Spleen (tissue), 11 donors: ENCODE data around the gene P2RY2. TPM values are rescaled to one million over a fixed set of nuclear protein-coding genes. Genes with fewer than 3 reads are reported as not detected.
A peak's percentile ranks its signal among the peaks of the same experiment; 100 is the strongest.

Source experiments
- DNase-seq: peaks from one replicate; pipeline ENCODE4 v3.0.0-alpha.2; 2020
- H3K27ac ChIP-seq, 8 donors: fragments of 200-600 bp; sonication (generic) in 7 of 8; 1 replicate in 4 of 8; 2 replicates in 4 of 8; pipeline versions ENCODE4 v1.5.0 to v1.8.0; 2016 to 2021; ENCODE audit warnings: inconsistent platforms in 4 of 8, mild to moderate bottlenecking in 4 of 8, moderate library complexity in 1 of 8
- H3K27me3 ChIP-seq, 7 donors: fragments of 200-600 bp; sonication (generic) in 6 of 7; replicated peaks in 1 of 7; 1 replicate in 4 of 7; 2 replicates in 3 of 7; pipeline versions ENCODE4 v1.5.0 to v1.8.0; 2016 to 2021; ENCODE audit warnings: inconsistent platforms in 3 of 7, mild to moderate bottlenecking in 1 of 7
- H3K36me3 ChIP-seq, 6 donors: fragments of 200-600 bp; sonication (generic) in 5 of 6; 1 replicate in 4 of 6; 2 replicates in 2 of 6; pipeline versions ENCODE4 v1.5.0 to v1.8.0; 2016 to 2021; ENCODE audit warnings: inconsistent platforms in 2 of 6
- H3K4me1 ChIP-seq, 6 donors: fragments of 200-600 bp; sonication (generic) in 5 of 6; 1 replicate in 3 of 6; 2 replicates in 3 of 6; pipeline versions ENCODE4 v1.5.0 to v1.8.0; 2016 to 2021; ENCODE audit warnings: inconsistent platforms in 3 of 6
- H3K4me3 ChIP-seq, 8 donors: fragments of 200-600 bp; sonication (generic) in 7 of 8; 1 replicate in 4 of 8; 2 replicates in 4 of 8; pipeline versions ENCODE4 v1.5.0 to v1.8.0; 2016 to 2021; ENCODE audit warnings: inconsistent platforms in 4 of 8, mild to moderate bottlenecking in 4 of 8, moderate library complexity in 2 of 8
- H3K9me3 ChIP-seq, 8 donors: fragments of 200-600 bp; sonication (generic) in 7 of 8; 1 replicate in 4 of 8; 2 replicates in 4 of 8; pipeline versions ENCODE4 v1.5.0 to v1.8.0; 2016 to 2021; ENCODE audit warnings: inconsistent platforms in 4 of 8
- POLR2A ChIP-seq, 3 donors: fragments of 450-650 bp; IDR thresholded peaks; one replicate each; pipeline ENCODE4 v1.5.1; 2017; ENCODE audit warnings: antibody characterized with exemption in 3 of 3, mild to moderate bottlenecking in 1 of 3
- POLR2AphosphoS5 ChIP-seq, 3 donors: sonication (generic); formaldehyde crosslinking; IDR thresholded peaks; one replicate each; pipeline ENCODE4 v1.5.1; 2017; ENCODE audit warnings: antibody characterized with exemption in 3 of 3
- WGBS, 5 donors: extraction: QIAGEN DNeasy Blood & Tissue Kit in 3 of 5; methylation state at CpG; one replicate each; pipeline versions ENCODE4 v1.1.5 to v1.1.7; 2013 to 2018; 5-methylcytosine and 5-hydroxymethylcytosine counted together
- intact Hi-C: fragments of 100-400 bp; cut with DNase I; formaldehyde crosslinking; loops from one replicate; pipeline ENCODE4 v1.15.0; 2023; ENCODE audit warnings: low total_unique reads
- polyA plus RNA-seq, 3 donors: library from polyadenylated mRNA; stranded (reverse); fragments of 200-250 nt; gene quantifications; one replicate each; pipeline ENCODE4 v1.2.1, GENCODE V29; 2013
- total RNA-seq, 7 donors: library from RNA; depleted of rRNA in 3 of 7; stranded (reverse); fragments of >200 nt in 3 of 7; fragmentation: NEBNext Ultra II Directional in 4 of 7; extraction: Animal tissue kit (Norgen Biotek cat#: 25700) in 4 of 7; gene quantifications; one replicate each; pipeline versions ENCODE4 v1.1.0 to v1.2.1, GENCODE V29; 2016 to 2021
- TF ChIP-seq, protein P1 (sequence below), 11 experiments: fragments of 200-600 bp in 7 of 11; fragments of 450-650 bp in 4 of 11; sonication (generic) in 4 of 11; IDR thresholded peaks in 8 of 11; conservative IDR thresholded peaks in 3 of 11; 1 replicate in 7 of 11; 2 replicates in 4 of 11; pipeline versions ENCODE4 v1.4.0 to v1.8.0; 2016 to 2021; ENCODE audit warnings: antibody characterized with exemption in 11 of 11, inconsistent platforms in 4 of 11, mild to moderate bottlenecking in 1 of 11
- donor health status: healthy with polysubstance abuse.
- donor health status: DM: no; HTN: no; CAD: no; lungs with moderate emphysema.
- donor health status: DM: no; HTN: no; CAD: no.
- donor health status: Bipolar disorder and iron deficiency.
- donor health status: healthy.
- donor health status: DM: no; HTN: no; CAD: no.
- donor health status: DM: yes; HTN: yes; CAD: no.

P2RY2 gene
- total and polyA plus RNA-seq, 10 donors, result 0.99 to 17.5 (median 10.7) TPM

DNA sequence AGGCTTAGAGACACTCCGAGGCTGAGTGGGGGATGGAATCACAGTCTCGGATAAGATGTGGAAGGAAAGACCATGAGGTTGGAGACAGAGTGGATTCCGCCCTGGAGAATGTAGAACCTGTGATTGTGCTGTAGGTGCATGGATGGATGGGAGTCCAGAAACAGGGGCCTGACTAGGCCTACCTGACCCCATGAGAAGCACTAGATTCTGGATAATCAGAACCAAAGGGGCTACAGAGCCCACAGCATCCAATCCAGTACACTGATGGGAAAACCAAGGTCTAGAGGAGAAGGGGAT lies 43.6 kb upstream of the P2RY2 start:
- no peaks in the 10 kb centered on the region for H3K36me3 ChIP-seq
- intact Hi-C loops, result loop anchor here (10.0 kb wide), 1 partner anchor 450 kb away; no protein-coding TSS in a partner anchor
- TF ChIP-seq, protein P1, sequence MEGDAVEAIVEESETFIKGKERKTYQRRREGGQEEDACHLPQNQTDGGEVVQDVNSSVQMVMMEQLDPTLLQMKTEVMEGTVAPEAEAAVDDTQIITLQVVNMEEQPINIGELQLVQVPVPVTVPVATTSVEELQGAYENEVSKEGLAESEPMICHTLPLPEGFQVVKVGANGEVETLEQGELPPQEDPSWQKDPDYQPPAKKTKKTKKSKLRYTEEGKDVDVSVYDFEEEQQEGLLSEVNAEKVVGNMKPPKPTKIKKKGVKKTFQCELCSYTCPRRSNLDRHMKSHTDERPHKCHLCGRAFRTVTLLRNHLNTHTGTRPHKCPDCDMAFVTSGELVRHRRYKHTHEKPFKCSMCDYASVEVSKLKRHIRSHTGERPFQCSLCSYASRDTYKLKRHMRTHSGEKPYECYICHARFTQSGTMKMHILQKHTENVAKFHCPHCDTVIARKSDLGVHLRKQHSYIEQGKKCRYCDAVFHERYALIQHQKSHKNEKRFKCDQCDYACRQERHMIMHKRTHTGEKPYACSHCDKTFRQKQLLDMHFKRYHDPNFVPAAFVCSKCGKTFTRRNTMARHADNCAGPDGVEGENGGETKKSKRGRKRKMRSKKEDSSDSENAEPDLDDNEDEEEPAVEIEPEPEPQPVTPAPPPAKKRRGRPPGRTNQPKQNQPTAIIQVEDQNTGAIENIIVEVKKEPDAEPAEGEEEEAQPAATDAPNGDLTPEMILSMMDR (IDR thresholded peaks at IDR 0.05 in 8 of 11, conservative IDR thresholded peaks at IDR 0.05 in 3 of 11), result no peak
- TF ChIP-seq POLR2AphosphoS5 (IDR thresholded peaks at IDR 0.05), result no peak
- no peak for TF ChIP-seq POLR2A (IDR thresholded peaks at IDR 0.05)
- peak overlapping the region; percentile 22 to 79 (median 66) for H3K27ac ChIP-seq
- DNase-seq, result no peak
- no peak overlapping the region for H3K4me3 ChIP-seq
- WGBS, 5 donors, result 70 to 88% (median 75%) methylated on average over 3 of the region's 3 CpGs
- peaks cover 37 to 91% (median 67%) of the 10 kb centered on the region in 6 donors for H3K4me1 ChIP-seq
- H3K9me3 ChIP-seq, result no peaks in the 10 kb centered on the region
- no peaks in the 10 kb centered on the region for H3K27me3 ChIP-seq

DNA sequence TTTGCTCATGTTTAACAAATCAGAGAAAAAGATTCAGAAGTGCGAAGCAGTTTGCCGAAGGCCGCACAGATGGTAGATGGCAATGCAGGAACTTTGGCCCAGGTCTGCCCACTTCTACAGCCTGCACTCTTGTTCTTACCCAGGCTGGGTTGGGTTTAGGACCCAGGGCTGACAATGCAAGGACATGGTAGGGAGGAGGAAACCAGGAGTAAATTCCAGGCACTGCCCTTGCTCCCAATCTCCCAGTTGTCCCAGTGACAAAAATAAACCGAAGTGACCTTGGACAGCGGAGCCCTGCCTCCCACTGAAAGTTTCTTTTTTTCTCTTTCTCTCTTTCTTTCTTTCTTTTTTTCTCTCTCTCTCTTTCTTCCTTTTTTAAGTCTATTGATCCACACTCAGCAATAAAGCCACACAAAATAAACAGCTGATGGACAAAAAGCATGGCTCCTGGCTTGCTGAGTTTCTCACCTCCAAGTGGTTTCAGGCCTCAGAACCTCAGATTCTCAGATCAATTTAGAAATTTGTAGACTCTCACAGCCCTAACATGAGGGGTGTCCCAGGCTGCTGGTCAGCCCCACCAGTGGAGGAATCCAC lies 42.4 kb upstream of the P2RY2 start:
- DNase-seq, result peak; percentile 55
- H3K36me3 ChIP-seq, result no peaks in the 10 kb centered on the region
- H3K27ac ChIP-seq, result peak overlapping the region; percentile 46 to 79 (median 74)
- no peaks in the 10 kb centered on the region for H3K27me3 ChIP-seq
- peak in 2 of 3 donors; percentile 16 to 39 for TF ChIP-seq POLR2AphosphoS5 (IDR thresholded peaks at IDR 0.05)
- TF ChIP-seq, protein P1 (IDR thresholded peaks at IDR 0.05 in 8 of 11, conservative IDR thresholded peaks at IDR 0.05 in 3 of 11), result no peak
- intact Hi-C loops, result loop anchor here (5.0 to 10.0 kb wide), 3 partner anchors 33 to 451 kb away; partner anchors contain the start of gene FCHSD2
- no peak overlapping the region for H3K4me3 ChIP-seq
- H3K4me1 ChIP-seq, result peaks cover 37 to 81% (median 65%) of the 10 kb centered on the region in 6 donors
- H3K9me3 ChIP-seq, result no peaks in the 10 kb centered on the region
- 41 to 60% (median 47%) methylated on average over 5 of the region's 5 CpGs for WGBS, 5 donors

- H3K27ac ChIP-seq, result peak overlapping the region; percentile 58 to 79 (median 74)
- 81 to 91% (median 88%) methylated on average over 5 of the region's 5 CpGs for WGBS, 5 donors
- TF ChIP-seq POLR2AphosphoS5 (IDR thresholded peaks at IDR 0.05), result no peak
- TF ChIP-seq POLR2A (IDR thresholded peaks at IDR 0.05), result no peak
- TF ChIP-seq, protein P1 (IDR thresholded peaks at IDR 0.05 in 8 of 11, conservative IDR thresholded peaks at IDR 0.05 in 3 of 11), result no peak
- H3K36me3 ChIP-seq, result no peaks in the 10 kb centered on the region
- no peaks in the 10 kb centered on the region for H3K9me3 ChIP-seq
- intact Hi-C loops, result loop anchor here (5.0 to 10.0 kb wide), 3 partner anchors 34 to 452 kb away; partner anchors contain the start of gene FCHSD2
- DNase-seq, result peak; percentile 58
- H3K27me3 ChIP-seq, result no peaks in the 10 kb centered on the region
- peaks cover 37 to 76% (median 59%) of the 10 kb centered on the region in 6 donors for H3K4me1 ChIP-seq
- H3K4me3 ChIP-seq, result no peak overlapping the region
These were observed 41.8 kb upstream of the P2RY2 start for GRCh38 chr11:73176145-73176873.

GRCh38 chr11:73176874-73177155 lies 41.3 kb upstream of the P2RY2 start:
- TF ChIP-seq POLR2AphosphoS5 (IDR thresholded peaks at IDR 0.05) (no peak), POLR2A (IDR thresholded peaks at IDR 0.05) (no peak)
- TF ChIP-seq, protein P1 (IDR thresholded peaks at IDR 0.05 in 8 of 11, conservative IDR thresholded peaks at IDR 0.05 in 3 of 11), result no peak
- 65 to 100% (median 73%) methylated on average over 1 of the region's 1 CpG for whole genome bisulfite sequencing, 5 donors
- intact Hi-C loops, result loop anchor here (5.0 to 10.0 kb wide), 3 partner anchors 35 to 452 kb away; partner anchors contain the start of gene FCHSD2
- no peaks in the 10 kb centered on the region for H3K27me3 ChIP-seq
- H3K36me3 ChIP-seq, result no peaks in the 10 kb centered on the region
- peaks cover 34 to 71% (median 54%) of the 10 kb centered on the region in 6 donors for H3K4me1 ChIP-seq
- no peak overlapping the region for H3K4me3 ChIP-seq
- H3K9me3 ChIP-seq, result no peaks in the 10 kb centered on the region
- no peak for DNase-seq
- H3K27ac ChIP-seq, result peak overlapping the region in 6 of 8 donors; percentile 58 to 79 (median 75)
